NCI-H2196 treated with DMSO at 0.1 percent for 48 hours (cell line): ENCODE results near the gene RBM18.

Experiments
- DNase-seq: peaks from one replicate; lab custom pipeline; 2025; ENCODE audit not compliant: unreplicated experiment; lab: John Stamatoyannopoulos, UW

The RBM18 gene

GRCh38 chr9:122258886-122259415 is 5.7 kb downstream of the RBM18 start:
- no peak for DNase-seq

GRCh38 chr9:122256206-122256605 is 8.4 kb downstream of the RBM18 start:
- no peak for DNase-seq

GRCh38 chr9:122254761-122255160 is 9.9 kb downstream of the RBM18 start:
- no peak for DNase-seq

GRCh38 chr9:122252796-122253195 is 11.8 kb downstream of the RBM18 start:
- DNase-seq = no peak

- no peak for DNase-seq
Measured at GRCh38 chr9:122251351-122251750, 13.3 kb downstream of the RBM18 start.

- no peak for DNase-seq
Measured at GRCh38 chr9:122248448-122248865, 16.2 kb downstream of the RBM18 start.

GRCh38 chr9:122246666-122247065 is 18.0 kb downstream of the RBM18 start:
- DNase-seq = no peak

GRCh38 chr9:122244349-122244748 is 20.3 kb downstream of the RBM18 start:
- no peak for DNase-seq

GRCh38 chr9:122239722-122240121 is 24.9 kb downstream of the RBM18 start:
- no peak for DNase-seq

GRCh38 chr9:122236681-122237080 is 28.0 kb downstream of the RBM18 start:
- no peak for DNase-seq

GRCh38 chr9:122234022-122234748 is 30.5 kb downstream of the RBM18 start:
- no peak for DNase-seq

GRCh38 chr9:122232796-122233306 is 31.8 kb downstream of the RBM18 start:
- no peak for DNase-seq

GRCh38 chr9:122229485-122229837 is 35.2 kb downstream of the RBM18 start:
- no peak for DNase-seq

GRCh38 chr9:122228568-122229484 is 35.8 kb downstream of the RBM18 start, which contains the start of gene LHX6:
Gene LHX6 (minus strand): TSS chr9:122228957. CDS start chr9:122228740, 217 bp downstream.
- no peak for DNase-seq

GRCh38 chr9:122228191-122228567 is 36.5 kb downstream of the RBM18 start:
- DNase-seq = no peak

GRCh38 chr9:122227575-122227900 is 37.1 kb downstream of the RBM18 start:
- DNase-seq = no peak

- DNase-seq = no peak
Measured at GRCh38 chr9:122226758-122227574, 37.7 kb downstream of the RBM18 start.

- no peak for DNase-seq
Measured at GRCh38 chr9:122226142-122226757, 38.4 kb downstream of the RBM18 start.

- DNase-seq = no peak
Measured at GRCh38 chr9:122225312-122226141, 39.1 kb downstream of the RBM18 start.

- DNase-seq = no peak
Measured at GRCh38 chr9:122223435-122223834, 41.2 kb downstream of the RBM18 start.
